HG03460 (cell line): ENCODE data around the gene MAN2B2.
A peak's percentile ranks its signal among the peaks of the same experiment; 100 is the strongest.

ENCODE experiments used
- ATAC-seq: cut with Tn5 transposase; IDR thresholded peaks from one replicate; pipeline ENCODE4 v1.9.1; 2021; ENCODE audit not compliant: unreplicated experiment

Gene MAN2B2

GRCh38 chr4:6566391-6567190 is 8.4 kb upstream of the MAN2B2 start:
- no peak for ATAC-seq

GRCh38 chr4:6567218-6567617 is 7.8 kb upstream of the MAN2B2 start:
- ATAC-seq, result no peak

GRCh38 chr4:6568148-6568547 is 6.8 kb upstream of the MAN2B2 start:
- ATAC-seq, result no peak

- no peak for ATAC-seq
These were observed 6.2 kb upstream of the MAN2B2 start for GRCh38 chr4:6568689-6569332.

GRCh38 chr4:6571608-6572007 is 3.4 kb upstream of the MAN2B2 start:
- ATAC-seq, result no peak

GRCh38 chr4:6573551-6573950 is 1.4 kb upstream of the MAN2B2 start:
- no peak for ATAC-seq

- no peak for ATAC-seq
These were observed 823 bp upstream of the MAN2B2 start for GRCh38 chr4:6573986-6574746.

- ATAC-seq, result peak; percentile 5
These were observed 683 bp downstream of the MAN2B2 start for GRCh38 chr4:6575503-6576240.

GRCh38 chr4:6576512-6576911 is 1.5 kb downstream of the MAN2B2 start:
- no peak for ATAC-seq

GRCh38 chr4:6576932-6577331 is 1.9 kb downstream of the MAN2B2 start:
- no peak for ATAC-seq

- no peak for ATAC-seq
These were observed 2.4 kb downstream of the MAN2B2 start for GRCh38 chr4:6577409-6577808.

- no peak for ATAC-seq
These were observed 3.2 kb downstream of the MAN2B2 start for GRCh38 chr4:6578221-6578620.

GRCh38 chr4:6580353-6580752 is 5.4 kb downstream of the MAN2B2 start:
- ATAC-seq, result no peak

GRCh38 chr4:6581566-6582121 is 6.7 kb downstream of the MAN2B2 start:
- no peak for ATAC-seq

- no peak for ATAC-seq
These were observed 8.0 kb downstream of the MAN2B2 start for GRCh38 chr4:6582889-6583490.

GRCh38 chr4:6584865-6585264 is 9.9 kb downstream of the MAN2B2 start:
- no peak for ATAC-seq

GRCh38 chr4:6586715-6587325 is 11.8 kb downstream of the MAN2B2 start:
- no peak for ATAC-seq

GRCh38 chr4:6589444-6589843 is 14.5 kb downstream of the MAN2B2 start:
- no peak for ATAC-seq

GRCh38 chr4:6591313-6591712 is 16.3 kb downstream of the MAN2B2 start:
- peak; percentile 73 for ATAC-seq

GRCh38 chr4:6591781-6592180 is 16.8 kb downstream of the MAN2B2 start:
- ATAC-seq, result no peak
